Esophagus mucosa (tissue), 1 donor: Measurements from ENCODE around the gene TMX4. TPM values are rescaled to one million over a fixed set of nuclear protein-coding genes. Genes with fewer than 3 reads are reported as not detected.

Experiments used
- ATAC-seq: fragments of 200-7000 bp; cut with Tn5 transposase; one replicate; pipeline ENCODE4 v1.9.1; 2020
- total RNA-seq: library from RNA; stranded (reverse); gene quantifications from one replicate; pipeline ENCODE4 v1.2.4, GENCODE V29; 2023
- donor health status: DM: yes; HTN: yes; CAD: no.

Gene TMX4
- total RNA-seq, 1 donor from 2014 or later = 18.9 TPM

- ATAC-seq = no peak
Observed at GRCh38 chr20:8012724-8013123, 6.8 kb downstream of the TMX4 start.

- no peak for ATAC-seq
Observed at GRCh38 chr20:8008733-8009132, 10.8 kb downstream of the TMX4 start.

GRCh38 chr20:8007490-8007889, 12.1 kb downstream of the TMX4 start:
- no peak for ATAC-seq

GRCh38 chr20:8005575-8006366, 13.8 kb downstream of the TMX4 start:
- ATAC-seq = no peak

- ATAC-seq = no peak
Observed at GRCh38 chr20:8005033-8005432, 14.5 kb downstream of the TMX4 start.

- ATAC-seq = no peak
Observed at GRCh38 chr20:8002056-8002455, 17.5 kb downstream of the TMX4 start.

- no peak for ATAC-seq
Observed at GRCh38 chr20:8000796-8001195, 18.8 kb downstream of the TMX4 start.

- ATAC-seq = no peak
Observed at GRCh38 chr20:7996898-7997297, 22.7 kb downstream of the TMX4 start.

GRCh38 chr20:7994809-7995208, 24.8 kb downstream of the TMX4 start:
- ATAC-seq = no peak

- no peak for ATAC-seq
Observed at GRCh38 chr20:7993703-7994102, 25.9 kb downstream of the TMX4 start.

- no peak for ATAC-seq
Observed at GRCh38 chr20:7993238-7993637, 26.3 kb downstream of the TMX4 start.

- ATAC-seq = no peak
Observed at GRCh38 chr20:7990385-7990784, 29.2 kb downstream of the TMX4 start.

- ATAC-seq = no peak
Observed at GRCh38 chr20:7989379-7989778, 30.2 kb downstream of the TMX4 start.

- no peak for ATAC-seq
Observed at GRCh38 chr20:7985916-7986315, 33.6 kb downstream of the TMX4 start.

GRCh38 chr20:7984192-7984591, 35.4 kb downstream of the TMX4 start:
- no peak for ATAC-seq

GRCh38 chr20:7981374-7981773, 38.2 kb downstream of the TMX4 start:
- ATAC-seq = no peak

- ATAC-seq = no peak
Observed at GRCh38 chr20:7980332-7981046, 39.1 kb downstream of the TMX4 start.

GRCh38 chr20:7977709-7978108, 41.9 kb downstream of the TMX4 start:
- peak; percentile 71 for ATAC-seq

- no peak for ATAC-seq
Observed at GRCh38 chr20:7975851-7976414, 43.6 kb downstream of the TMX4 start.

GRCh38 chr20:7974785-7975435, 44.7 kb downstream of the TMX4 start:
- no peak for ATAC-seq

- no peak for ATAC-seq
Observed at GRCh38 chr20:7971536-7972280, 47.9 kb downstream of the TMX4 start.

- no peak for ATAC-seq
Observed at GRCh38 chr20:7967199-7967844, 52.2 kb downstream of the TMX4 start.
